GM12878 (cell line): Measurements from ENCODE around the gene TJP1. TPM values are rescaled to one million over a fixed set of nuclear protein-coding genes. Genes with fewer than 3 reads are reported as not detected.

Experiments used
- ATAC-seq: fragments of 200-7000 bp; cut with Tn5 transposase; 3 replicates; pipeline ENCODE4 v1.9.1; 2020; ENCODE audit warnings: mild to moderate bottlenecking, moderate library complexity
- BruUV-seq: library from RNA; stranded (reverse); fragments of 400-500 nt; replicated peaks from 2 replicates; lab custom pipeline; 2021; lab: Mats Ljungman, UMichigan
- CTCF ChIA-PET: fragments of 300-600 bp; sonication (Branson Sonifier 250); formaldehyde crosslinking; extraction: SDS; loops from one replicate; lab custom pipeline; 2021; ENCODE audit warnings: inconsistent platforms; lab: Yijun Ruan, JAX
- POLR2A ChIA-PET: fragments of 350-600 bp; formaldehyde crosslinking; extraction: SDS; loops from one replicate; lab custom pipeline; 2021; ENCODE audit warnings: inconsistent platforms; lab: Charles Lee
- RAD21 ChIA-PET: fragments of 300-600 bp; sonication (Branson Sonifier 250); formaldehyde crosslinking; loops from one replicate; lab custom pipeline; 2023; ENCODE audit warnings: antibody characterized with exemption; ENCODE audit not compliant: unreplicated experiment; lab: Charles Lee
- SMC1A ChIA-PET: fragments of 300-600 bp; sonication (Branson Sonifier 250); formaldehyde crosslinking; loops from one replicate; lab custom pipeline; 2023; ENCODE audit not compliant: unreplicated experiment, uncharacterized antibody; lab: Charles Lee
- DNase-seq: peaks from one replicate; pipeline ENCODE4 v3.0.0-alpha.2; 2011; ENCODE audit warnings: low read depth, low spot score
- FAIRE-seq: peaks from 3 replicates; lab custom pipeline; 2011; peaks lifted over from hg19 to GRCh38; lab: Jason Lieb, UNC
- H2AFZ ChIP-seq: 2 replicates; pipeline ENCODE4 v1.6.0; 2011; ENCODE audit warnings: low read depth, low read length, control low read depth; ENCODE audit not compliant: control insufficient read depth
- H3K27ac ChIP-seq: 2 replicates; pipeline ENCODE4 v1.5.1; 2011; ENCODE audit warnings: control low read depth; ENCODE audit not compliant: control insufficient read depth, insufficient read depth
- H3K27me3 ChIP-seq, 2 experiments: replicated peaks in 1 of 2; 2 replicates each; pipeline versions ENCODE4 v1.6.0 to v1.6.1; 2011; ENCODE audit warnings: low read length in 1 of 2; ENCODE audit not compliant: control insufficient read depth in 2 of 2, insufficient read depth in 2 of 2
- H3K36me3 ChIP-seq, 2 experiments: 2 replicates each; pipeline ENCODE4 v1.5.1; 2011; ENCODE audit warnings: low read length in 1 of 2; ENCODE audit not compliant: control insufficient read depth in 2 of 2, insufficient read depth in 2 of 2
- H3K4me1 ChIP-seq: 2 replicates; pipeline ENCODE4 v1.6.1; 2011; ENCODE audit warnings: mild to moderate bottlenecking, low read length, moderate library complexity, mixed read lengths; ENCODE audit not compliant: control insufficient read depth, insufficient read depth
- H3K4me2 ChIP-seq: 2 replicates; pipeline ENCODE4 v1.6.0; 2011; ENCODE audit warnings: control low read depth; ENCODE audit not compliant: control insufficient read depth, insufficient read depth
- H3K4me3 ChIP-seq: fragments of 200-600 bp; sonication (generic); 2 replicates; pipeline ENCODE4 v1.5.1; 2016
- H3K79me2 ChIP-seq: 2 replicates; pipeline ENCODE4 v1.6.0; 2011; ENCODE audit warnings: low read length; ENCODE audit not compliant: control insufficient read depth, insufficient read depth
- H3K9ac ChIP-seq: 2 replicates; pipeline ENCODE4 v1.8.0; 2011; ENCODE audit warnings: low read length, control low read depth, mixed read lengths; ENCODE audit not compliant: control insufficient read depth, insufficient read depth
- H3K9me3 ChIP-seq: replicated peaks from 3 replicates; pipeline ENCODE4 v1.5.1; 2011; ENCODE audit warnings: mild to moderate bottlenecking, low read length; ENCODE audit not compliant: control insufficient read depth, insufficient read depth
- H4K20me1 ChIP-seq: 2 replicates; pipeline ENCODE4 v1.6.0; 2011; ENCODE audit not compliant: control insufficient read depth, insufficient read depth
- CHD1 ChIP-seq: IDR thresholded peaks from 2 replicates; pipeline ENCODE4 v1.6.1; 2012; ENCODE audit warnings: low read depth, low read length, improper control_type of control experiment
- E2F4 ChIP-seq: IDR thresholded peaks from 2 replicates; pipeline ENCODE4 v1.6.1; 2012; ENCODE audit warnings: low read depth, low read length, improper control_type of control experiment
- KLF5 ChIP-seq: fragments of 450-650 bp; IDR thresholded peaks from 2 replicates; pipeline ENCODE4 v1.6.1; 2014; ENCODE audit warnings: mild to moderate bottlenecking; ENCODE audit not compliant: partially characterized antibody
- LARP7 ChIP-seq: fragments of 450-650 bp; IDR thresholded peaks from 2 replicates; pipeline ENCODE4 v1.6.1; 2017; ENCODE audit warnings: mild to moderate bottlenecking
- MTA2 ChIP-seq: fragments of 450-650 bp; IDR thresholded peaks from 2 replicates; pipeline ENCODE4 v1.6.1; 2016; ENCODE audit warnings: low read depth, mild to moderate bottlenecking, moderate library complexity
- PAX5 ChIP-seq: IDR thresholded peaks from 2 replicates; pipeline ENCODE4 v1.6.1; 2011; ENCODE audit warnings: low read depth, low read length, borderline replicate concordance
- SMAD1 ChIP-seq: fragments of 450-650 bp; IDR thresholded peaks from 2 replicates; pipeline ENCODE4 v1.6.1; 2018; ENCODE audit warnings: mild to moderate bottlenecking, low read depth; ENCODE audit not compliant: partially characterized antibody
- SPI1 ChIP-seq: IDR thresholded peaks from 2 replicates; pipeline ENCODE4 v1.6.1; 2011; ENCODE audit warnings: low read depth, mild to moderate bottlenecking, low read length, moderate library complexity, borderline replicate concordance; ENCODE audit not compliant: insufficient read depth
- YBX1 ChIP-seq: fragments of 450-650 bp; IDR thresholded peaks from 2 replicates; pipeline ENCODE4 v1.6.1; 2016; ENCODE audit warnings: antibody characterized with exemption
- WGBS: methylation state at CpG from one replicate; pipeline ENCODE4 v1.1.6; 2016; ENCODE audit warnings: low lambda C conversion rate; ENCODE audit not compliant: insufficient replicate concordance, insufficient coverage; ENCODE audit errors: missing lambda C conversion rate; 5-methylcytosine and 5-hydroxymethylcytosine counted together
- in situ Hi-C: fragments of 300-500 bp; cut with MboI; formaldehyde crosslinking; loops from 9 replicates; pipeline ENCODE4 v1.14.3; 2018; ENCODE audit warnings: mixed read lengths
- intact Hi-C: fragments of 100-400 bp; cut with micrococcal nuclease; formaldehyde crosslinking; loops from one replicate; pipeline ENCODE4 v1.14.2; 2022; ENCODE audit not compliant: unreplicated experiment
- polyA plus RNA-seq, 11 experiments: library from polyadenylated mRNA; depleted of rRNA in 4 of 11; unstranded in 6 of 11; stranded (reverse) in 5 of 11; fragments of >200 nt; fragmentation: Nextera tagmentation in 4 of 11; fragmentation: Illumina TruSeq in 1 of 11; extraction: Ambion mirVana in 4 of 11; extraction: Trizol in 1 of 11; gene quantifications; 1 replicate in 1 of 11; 2 replicates in 10 of 11; pipeline versions ENCODE4 v1.2.1 to v1.2.3, GENCODE V29; 2011 to 2016; ENCODE audit warnings: inconsistent platforms in 2 of 11, missing spikeins in 2 of 11, low read depth in 1 of 11
- total RNA-seq, 4 experiments: library from RNA; depleted of rRNA in 3 of 4; stranded (reverse); fragments of >200 nt in 3 of 4; fragmentation: Illumina TruSeq in 1 of 4; extraction: Trizol in 1 of 4; gene quantifications; 2 replicates each; pipeline versions ENCODE4 v1.2.1 to v1.2.3, GENCODE V29; 2013 to 2021

The TJP1 gene
- total and polyA plus RNA-seq, 10 of the 15 experiments (the other 5 are each of a cell fraction or from before 2014, with no cell fraction given) = 0.01 to 0.49 (median 0.08) TPM; not detected in 7

GRCh38 chr15:29688506-29689286, 133.6 kb downstream of the TJP1 start:
- H3K4me3 ChIP-seq = no peak overlapping the region
- CTCF ChIA-PET = no interaction called here
- no peaks in the 10 kb centered on the region for H3K27me3 ChIP-seq
- H4K20me1 ChIP-seq = no peaks in the 10 kb centered on the region
- H3K27ac ChIP-seq = no peak overlapping the region
- H3K4me2 ChIP-seq = no peak overlapping the region
- TF ChIP-seq CHD1 (no peak), PAX5 (no peak), MTA2 (no peak), E2F4 (no peak), SPI1 (no peak), SMAD1 (no peak), LARP7 (no peak), YBX1 (no peak), KLF5 (no peak)
- ATAC-seq = no peak
- no peaks in the 10 kb centered on the region for H3K36me3 ChIP-seq
- 63% methylated on average over 26 of the region's 26 CpGs for WGBS
- no peaks in the 10 kb centered on the region; the same call in 2 of the 3 replicates for H3K9me3 ChIP-seq
- BruUV-seq = no TSS peak
- in situ Hi-C loops = no loop called here
- no peak overlapping the region for H2AFZ ChIP-seq
- RAD21 ChIA-PET = no interaction called here
- DNase-seq = no peak
- intact Hi-C loops = no loop called here
- FAIRE-seq = no peak
- POLR2A ChIA-PET = no interaction called here
- SMC1A ChIA-PET = no interaction called here
- no peaks in the 10 kb centered on the region for H3K4me1 ChIP-seq
- no peaks in the 10 kb centered on the region for H3K79me2 ChIP-seq
- no peak overlapping the region for H3K9ac ChIP-seq
